ENCODE data around the gene ERFL. TPM values are rescaled to one million over a fixed set of nuclear protein-coding genes. Genes with fewer than 3 reads are reported as not detected.

ERFL gene
- total and polyA plus RNA-seq, 2 of the 4 experiments (the other 2 are of a cell fraction), result not detected

- intact Hi-C loops (cut with micrococcal nuclease), result no loop called here
- TF ChIP-seq USF2 (IDR thresholded peaks at IDR 0.05; ENCODE audit: low read depth, low read length), result no peak
- no peak for TF ChIP-seq CEBPB (IDR thresholded peaks at IDR 0.05; ENCODE audit: low read depth, low read length)
- no peak for TF ChIP-seq POLR2A (IDR thresholded peaks at IDR 0.05; ENCODE audit: low read depth, low read length)
- TF ChIP-seq NFE2L2 (IDR thresholded peaks at IDR 0.05; ENCODE audit: low read depth, low read length), result no peak
- no peak for TF ChIP-seq CTCF (conservative IDR thresholded peaks at IDR 0.05; ENCODE audit: low read depth, low read length)
- no peak overlapping the region for H4K5ac ChIP-seq (ENCODE audit: low read depth, low read length)
- ChIA-PET CTCF (no interaction called here), POLR2A (ENCODE audit: unreplicated experiment) (no interaction called here)
- H3K4me1 ChIP-seq (ENCODE audit: control insufficient read depth, insufficient read depth, low read length), result no peaks in the 10 kb centered on the region
- H2BK120ac ChIP-seq (ENCODE audit: low read depth, low read length), result no peak overlapping the region
- no peak overlapping the region for H3K18ac ChIP-seq (ENCODE audit: low read depth, low read length)
- H3K4me2 ChIP-seq (ENCODE audit: low read depth, low read length), result no peak overlapping the region
- H3K4me3 ChIP-seq (ENCODE audit: insufficient read depth, low read depth, low read length), result no peak overlapping the region
- H2BK5ac ChIP-seq (ENCODE audit: low read depth, low read length, poor library complexity, severe bottlenecking), result no peak overlapping the region
- no peaks in the 10 kb centered on the region for H3K27me3 ChIP-seq (ENCODE audit: control insufficient read depth, insufficient read depth, low read length)
- no peak overlapping the region for H3K9ac ChIP-seq (ENCODE audit: low read depth, low read length)
- no peak overlapping the region for H2BK20ac ChIP-seq (ENCODE audit: low read depth, low read length)
- in situ Hi-C loops (cut with MboI; ENCODE audit: low sequenced_read_pairs), result no loop called here
- H3K9me1 ChIP-seq (ENCODE audit: insufficient read depth, low read length), result no peaks in the 10 kb centered on the region
- H3K79me1 ChIP-seq (ENCODE audit: low read depth in 1 of 2, low read length in 2 of 2), result peaks cover 9 to 15% of the 10 kb centered on the region in 2 experiments
- no TSS peak for BruUV-seq (replicated peaks)
- no peak overlapping the region for H4K91ac ChIP-seq (ENCODE audit: insufficient read depth, low read depth, low read length)
- peaks cover 59% of the 10 kb centered on the region for H3K36me3 ChIP-seq (ENCODE audit: control insufficient read depth, insufficient read depth, low read length)
- no peak overlapping the region for H2AK9ac ChIP-seq (replicated peaks; ENCODE audit: low read depth, low read length, poor library complexity)
- no peak overlapping the region for H2AFZ ChIP-seq (replicated peaks; ENCODE audit: low read length, poor library complexity)
- 91% methylated on average over 9 of the region's 14 CpGs; no CpG with 5 or more reads in 1 of the 2 experiments for WGBS, 2 experiments (ENCODE audit: extremely low coverage in 2 of 2, insufficient read length in 1 of 2)
- no peak overlapping the region for H3K4ac ChIP-seq (ENCODE audit: low read depth, low read length)
- no peaks in the 10 kb centered on the region for H3K9me3 ChIP-seq (ENCODE audit: control insufficient read depth, insufficient read depth, low read length)
- no peak overlapping the region for H2BK15ac ChIP-seq (ENCODE audit: low read depth, low read length)
- dilution Hi-C loops (cut with HindIII; ENCODE audit: low sequenced_read_pairs, unreplicated experiment), result no loop called here
- no peak overlapping the region for H3K14ac ChIP-seq (replicated peaks; ENCODE audit: low read depth, low read length)
- H3K27ac ChIP-seq (ENCODE audit: insufficient read depth, low read length), result no peak overlapping the region
- no peak for ATAC-seq (ENCODE audit: low read depth)
- no peak overlapping the region for H2AK5ac ChIP-seq (ENCODE audit: low read depth, low read length)
- H3K56ac ChIP-seq (ENCODE audit: extremely low read depth, insufficient read depth, low read length), result no peak overlapping the region
- H4K20me1 ChIP-seq (ENCODE audit: insufficient read depth, low read length), result peaks cover 12% of the 10 kb centered on the region
- H3K23ac ChIP-seq (ENCODE audit: low read depth, low read length), result no peak overlapping the region
- no peak overlapping the region for H4K8ac ChIP-seq (ENCODE audit: low read depth in 2 of 2, low read length in 2 of 2)
- DNase-seq, result no peak
Observed at GRCh38 chr19:41894350-41894749, 33.9 kb downstream of the ERFL start.

Data from IMR-90 (cell line).